GM10266 (cell line): ENCODE measurements around the gene PLXDC2.

Experiments used
- DNase-seq: peaks from one replicate; pipeline ENCODE4 v3.0.0; 2012; ENCODE audit errors: extremely low spot score
- CTCF ChIP-seq: IDR thresholded peaks from 2 replicates; pipeline ENCODE4 v1.5.1; 2012; ENCODE audit warnings: mild to moderate bottlenecking, low read depth; ENCODE audit not compliant: control insufficient read depth, insufficient read depth; ENCODE audit errors: missing control alignments

The PLXDC2 gene

DNA sequence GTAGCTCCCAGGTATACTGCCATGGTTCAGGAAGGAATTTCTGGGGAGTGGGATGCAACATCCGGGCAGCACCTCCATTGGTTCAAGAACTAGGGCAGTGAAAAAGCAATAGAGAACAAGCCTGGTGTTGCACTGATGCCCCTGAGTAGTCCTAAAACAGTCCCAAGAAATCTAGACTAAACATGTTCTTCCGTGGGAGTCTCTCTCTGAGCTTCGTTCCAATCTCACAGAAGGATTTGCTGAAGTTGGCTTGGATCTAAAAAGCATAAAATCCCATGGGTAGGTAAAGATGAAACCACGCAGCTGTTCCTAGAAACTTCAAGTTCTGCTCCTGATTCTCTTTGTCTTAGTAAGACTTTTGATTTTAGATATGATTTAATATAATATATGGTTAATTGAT is 154.5 kb downstream of the PLXDC2 start:
- DNase-seq, result no peak
- no peak for TF ChIP-seq CTCF

DNA sequence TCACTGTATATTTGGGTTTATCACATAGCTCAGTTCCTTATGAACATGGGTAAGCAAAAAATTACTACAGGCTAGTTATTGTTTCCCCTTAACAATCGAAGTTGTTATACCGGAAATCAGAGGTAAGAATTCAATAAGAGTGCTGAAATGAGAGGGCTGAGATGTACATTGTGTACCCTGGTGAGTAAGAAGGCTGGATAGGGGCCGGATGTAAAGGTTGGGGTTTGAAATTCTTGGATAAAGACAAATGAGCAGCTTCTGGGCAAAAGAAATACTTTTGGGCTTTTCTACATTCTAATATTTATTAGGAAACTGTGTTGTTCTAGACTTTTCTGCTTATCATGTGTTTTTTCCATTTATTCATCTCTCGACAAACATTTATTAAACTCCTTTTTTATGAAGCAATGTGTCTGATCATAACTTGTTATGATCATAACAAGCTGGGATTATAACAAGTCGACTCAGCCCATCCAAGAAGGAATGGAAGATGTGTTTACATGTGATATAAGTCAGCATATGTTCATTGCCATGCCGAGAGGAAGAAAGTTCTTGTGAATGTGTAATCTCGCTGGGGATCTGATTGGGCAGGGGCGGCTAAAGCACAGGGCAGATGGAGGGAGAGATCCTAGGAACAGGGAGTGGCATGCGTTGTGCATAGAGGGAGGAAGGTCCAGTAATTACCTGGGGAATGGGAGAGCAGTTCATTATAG is 155.3 kb downstream of the PLXDC2 start:
- no peak for TF ChIP-seq CTCF
- no peak for DNase-seq

- no peak for DNase-seq
- TF ChIP-seq CTCF, result no peak
Measured at GRCh38 chr10:19974138-19974537, 157.9 kb downstream of the PLXDC2 start.

DNA sequence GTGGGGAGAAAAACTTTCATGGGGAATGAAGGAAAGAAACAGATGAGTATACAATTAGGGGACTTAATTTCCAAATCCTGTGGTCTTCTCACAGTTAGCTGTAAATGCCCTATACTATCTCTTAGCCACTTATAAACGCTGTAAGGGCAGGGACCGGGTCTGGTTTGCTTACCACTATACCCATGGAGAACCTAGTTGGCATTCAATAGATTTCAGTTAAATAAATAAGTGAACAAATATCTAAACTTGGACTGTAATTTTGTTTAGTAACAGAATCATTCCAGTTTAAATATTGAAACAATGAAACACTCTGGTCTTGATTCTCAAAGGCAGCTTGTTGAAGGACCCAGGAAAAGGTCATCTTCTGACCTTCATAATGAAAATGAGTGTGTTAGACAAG is 158.3 kb downstream of the PLXDC2 start:
- no peak for DNase-seq
- no peak for TF ChIP-seq CTCF

DNA sequence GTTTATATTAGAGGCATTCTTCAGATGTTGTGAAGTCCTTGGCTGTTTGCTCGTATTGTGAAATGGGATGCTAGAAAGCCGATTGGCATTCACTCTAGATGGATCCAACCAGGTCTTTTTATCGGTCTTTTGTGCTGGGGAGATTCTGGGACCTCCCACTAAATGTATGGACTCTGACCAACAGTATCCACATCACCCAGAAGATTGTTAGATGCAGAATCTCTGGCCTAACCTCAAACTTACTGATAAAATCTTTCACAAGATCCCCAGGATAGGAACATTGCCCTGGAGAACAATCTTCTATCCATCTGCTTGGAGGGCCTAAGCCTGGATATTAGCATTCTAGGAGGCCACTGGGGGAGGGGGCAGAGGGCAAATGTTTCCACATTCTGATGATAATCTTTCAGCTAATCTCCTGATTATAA is 160.9 kb downstream of the PLXDC2 start:
- DNase-seq, result no peak

DNA sequence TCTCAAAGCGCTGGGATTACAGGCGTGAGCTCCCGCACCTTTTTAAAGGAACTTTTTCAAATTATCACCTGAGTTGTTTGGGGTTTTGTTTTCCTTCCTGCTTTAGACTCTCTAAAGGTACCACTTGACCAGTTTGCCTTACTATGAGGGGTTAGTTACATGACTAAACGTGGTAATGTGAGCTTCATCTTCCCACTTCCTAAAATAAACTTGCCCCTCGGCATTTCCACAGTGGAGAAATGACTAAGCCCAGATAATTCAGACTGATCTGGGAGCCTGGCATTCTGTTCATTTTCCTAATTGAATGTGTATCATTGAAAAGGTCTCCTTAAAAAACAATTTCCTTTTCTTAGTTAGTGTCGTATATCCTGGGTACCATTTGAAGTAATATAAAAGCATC is 163.4 kb downstream of the PLXDC2 start:
- no peak for DNase-seq
- no peak for TF ChIP-seq CTCF

More for the DNA sequence above, 160.9 kb downstream of the PLXDC2 start:
- no peak for TF ChIP-seq CTCF

GRCh38 chr10:19983880-19984565 is 167.8 kb downstream of the PLXDC2 start:
- TF ChIP-seq CTCF, result no peak
- no peak for DNase-seq
